ENCODE results near the gene ANKIB1. TPM values are rescaled to one million over a fixed set of nuclear protein-coding genes. Genes with fewer than 3 reads are reported as not detected.

The ANKIB1 gene
- total RNA-seq, 1 experiment from 2014 or later, result 50.7 TPM

GRCh38 chr7:92447345-92448204 lies 201.8 kb downstream of the ANKIB1 start, which contains the start of gene GATAD1:
Gene GATAD1, plus strand, starts transcription at chr7:92447482. Its CDS starts 248 bp downstream, at chr7:92447730.
- peak; percentile 91 for DNase-seq (ENCODE audit: low read depth)

- DNase-seq (ENCODE audit: low read depth), result peak; percentile 47
Measured at GRCh38 chr7:92448205-92448747, 202.5 kb downstream of the ANKIB1 start.

Other genes starting within 250 kb of the ANKIB1 start
- 66.8 and 78.3 TPM in 2 replicates for gene CYP51A1, start 111.5 kb upstream of the ANKIB1 start, total RNA-seq (2014; rRNA removed; shearing (Covaris generic))
- not detected in 2 replicates for gene LRRD1, start 66.8 kb upstream of the ANKIB1 start, total RNA-seq (2014; rRNA removed; shearing (Covaris generic))
- gene KRIT1, start 60 bp upstream of the ANKIB1 start, total RNA-seq (2014; rRNA removed; shearing (Covaris generic)), result 37.5 and 54.1 TPM in 2 replicates
- 14.1 and 15.9 TPM in 2 replicates for gene GATAD1, start 201.5 kb downstream of the ANKIB1 start, total RNA-seq (2014; rRNA removed; shearing (Covaris generic))
- gene ERVW-1, start 232.0 kb downstream of the ANKIB1 start, total RNA-seq (2014; rRNA removed; shearing (Covaris generic)), result not detected in 2 replicates

Data from RPMI7951 (cell line).